Right lobe of liver (tissue), 4 donors: ENCODE data around the gene ASPSCR1.

Experiments
- CTCF ChIP-seq, 4 donors: fragments of 200-600 bp in 3 of 4; fragments of 450-650 bp in 1 of 4; IDR thresholded peaks; one replicate each; pipeline versions ENCODE4 v1.5.1 to v1.8.0; 2016 to 2022; ENCODE audit warnings: antibody characterized with exemption in 4 of 4, mild to moderate bottlenecking in 2 of 4
- POLR2A ChIP-seq: fragments of 450-650 bp; IDR thresholded peaks from one replicate; pipeline ENCODE4 v1.6.1; 2017; ENCODE audit warnings: antibody characterized with exemption, mild to moderate bottlenecking
- donor health status: DM: no; HTN: no; CAD: no.
- donor health status: DM: no; HTN: no; CAD: no.
- donor health status: DM: no; HTN: yes; CAD: no.

- no peak for TF ChIP-seq POLR2A
- TF ChIP-seq CTCF (IDR thresholded peaks at IDR 0.05) = no peak
These were observed 18.2 kb downstream of the ASPSCR1 start for GRCh38 chr17:81995463-81996231.
